HCT116 (cell line): Measurements from ENCODE around the gene C1QTNF12. TPM values are rescaled to one million over a fixed set of nuclear protein-coding genes. Genes with fewer than 3 reads are reported as not detected.
A peak's percentile ranks its signal among the peaks of the same experiment; 100 is the strongest.

Experiments used
- ATAC-seq: fragments of 200-7000 bp; cut with Tn5 transposase; 2 replicates; pipeline ENCODE4 v1.9.1; 2020; ENCODE audit warnings: mild to moderate bottlenecking, moderate library complexity
- BruUV-seq: library from RNA; stranded (reverse); fragments of 400-500 nt; replicated peaks from 2 replicates; lab custom pipeline; 2021; lab: Mats Ljungman, UMichigan
- CTCF ChIA-PET: fragments of 300-600 bp; sonication (Branson Sonifier 250); formaldehyde crosslinking; loops from one replicate; lab custom pipeline; 2021; ENCODE audit warnings: antibody characterized with exemption; lab: Charles Lee
- POLR2A ChIA-PET: fragments of 300-600, 350-600 bp; sonication (Branson Sonifier 250); formaldehyde crosslinking; loops from one replicate; lab custom pipeline; 2021; ENCODE audit warnings: antibody characterized with exemption; lab: Charles Lee
- RAD21 ChIA-PET, 2 experiments: fragments of 300-600 bp; sonication (Branson Sonifier 250); formaldehyde crosslinking; loops; one replicate each; lab custom pipeline; 2023; ENCODE audit warnings: low total read pairs in 2 of 2; ENCODE audit not compliant: uncharacterized antibody in 2 of 2, unreplicated experiment in 2 of 2, low non-redundant PET in 1 of 2; lab: Charles Lee
- DNase-seq: peaks from one replicate; pipeline ENCODE4 v3.0.0-alpha.2; 2010; ENCODE audit warnings: low read depth, low spot score
- H2AFZ ChIP-seq: fragments of 200-600 bp; shearing (Covaris generic), sonication (generic); 2 replicates; pipeline ENCODE4 v1.6.1; 2017; ENCODE audit warnings: low read depth, mixed run types, mixed read lengths, antibody characterized with exemption, low read length; ENCODE audit not compliant: poor library complexity, severe bottlenecking
- H3K27ac ChIP-seq: 2 replicates; pipeline ENCODE4 v1.5.1; 2012; ENCODE audit warnings: low read depth, low read length
- H3K27me3 ChIP-seq: fragments of 200-600 bp; sonication (generic); 2 replicates; pipeline ENCODE4 v1.6.1; 2016; ENCODE audit warnings: mixed run types, low read length, mixed read lengths; ENCODE audit not compliant: insufficient read depth
- H3K36me3 ChIP-seq, 2 experiments: fragments of 200-500 bp in 1 of 2; fragments of 200-600 bp in 1 of 2; sonication (Bioruptor generic) in 1 of 2; sonication (generic) in 1 of 2; 2 replicates each; pipeline versions ENCODE4 v1.5.1 to v1.6.1; 2014 to 2016; ENCODE audit warnings: low read length in 2 of 2, inconsistent platforms in 1 of 2, mixed read lengths in 1 of 2, mixed run types in 1 of 2; ENCODE audit not compliant: insufficient read depth in 2 of 2, control insufficient read depth in 1 of 2
- H3K4me1 ChIP-seq, 2 experiments: fragments of 200-600 bp in 1 of 2; sonication (generic) in 1 of 2; 2 replicates each; pipeline versions ENCODE4 v1.5.1 to v1.6.1; 2012 to 2017; ENCODE audit warnings: low read length in 2 of 2, inconsistent platforms in 1 of 2, mild to moderate bottlenecking in 1 of 2, mixed read lengths in 1 of 2, mixed run types in 1 of 2, moderate library complexity in 1 of 2; ENCODE audit not compliant: insufficient read depth in 2 of 2, control insufficient read depth in 1 of 2
- H3K4me2 ChIP-seq: fragments of 200-600 bp; sonication (generic); 2 replicates; pipeline ENCODE4 v1.6.1; 2017; ENCODE audit warnings: mixed run types, low read length, mixed read lengths
- H3K4me3 ChIP-seq, 2 experiments: fragments of 200-600 bp in 1 of 2; sonication (generic) in 1 of 2; replicated peaks in 1 of 2; 2 replicates each; pipeline ENCODE4 v1.5.1; 2011 to 2016; ENCODE audit warnings: low read length in 2 of 2, control low read depth in 1 of 2, low read depth in 1 of 2, mild to moderate bottlenecking in 1 of 2, mixed read lengths in 1 of 2, mixed run types in 1 of 2
- H3K79me2 ChIP-seq: fragments of 200-600 bp; sonication (generic); 2 replicates; pipeline ENCODE4 v1.6.1; 2017; ENCODE audit warnings: mild to moderate bottlenecking, mixed run types, low read length, moderate library complexity, mixed read lengths; ENCODE audit not compliant: insufficient read depth
- H3K9ac ChIP-seq: fragments of 200-600 bp; sonication (generic); 2 replicates; pipeline ENCODE4 v1.6.1; 2016; ENCODE audit warnings: low read length, mixed read lengths
- H3K9me2 ChIP-seq: fragments of 200-600 bp; sonication (generic), shearing (Covaris generic); 2 replicates; pipeline ENCODE4 v1.6.1; 2017; ENCODE audit warnings: mixed run types, mild to moderate bottlenecking, moderate library complexity; ENCODE audit not compliant: insufficient read depth
- H3K9me3 ChIP-seq, 2 experiments: fragments of 200-500 bp in 1 of 2; fragments of 200-600 bp in 1 of 2; sonication (Bioruptor generic) in 1 of 2; sonication (generic) in 1 of 2; 2 replicates each; pipeline ENCODE4 v1.6.1; 2014 to 2017; ENCODE audit warnings: low read length in 2 of 2, mixed read lengths in 2 of 2, inconsistent platforms in 1 of 2, low read depth in 1 of 2, mild to moderate bottlenecking in 1 of 2, mixed run types in 1 of 2, moderate library complexity in 1 of 2; ENCODE audit not compliant: control insufficient read depth in 1 of 2, insufficient read depth in 1 of 2
- H4K20me1 ChIP-seq: fragments of 200-600 bp; sonication (generic), shearing (Covaris generic); 2 replicates; pipeline ENCODE4 v1.6.1; 2017; ENCODE audit warnings: mixed run types, mild to moderate bottlenecking, moderate library complexity; ENCODE audit not compliant: insufficient read depth
- ATF3 ChIP-seq: IDR thresholded peaks from 2 replicates; pipeline ENCODE4 v1.6.1; 2012
- CEBPB ChIP-seq: IDR thresholded peaks from 2 replicates; pipeline ENCODE4 v1.6.1; 2012; ENCODE audit warnings: low read depth
- CTCF ChIP-seq, 3 experiments: fragments of 200-600 bp in 1 of 3; sonication (generic) in 1 of 3; IDR thresholded peaks in 2 of 3; conservative IDR thresholded peaks in 1 of 3; 2 replicates each; pipeline ENCODE4 v1.5.1; 2012 to 2017; ENCODE audit warnings: low read depth in 2 of 3, low read length in 2 of 3, antibody characterized with exemption in 1 of 3, borderline replicate concordance in 1 of 3, control low read depth in 1 of 3, mild to moderate bottlenecking in 1 of 3, mixed read lengths in 1 of 3, mixed run types in 1 of 3, moderate library complexity in 1 of 3; ENCODE audit not compliant: insufficient read depth in 1 of 3
- ELF1 ChIP-seq: IDR thresholded peaks from 2 replicates; pipeline ENCODE4 v1.6.1; 2012; ENCODE audit warnings: low read depth, borderline replicate concordance
- EZH2 ChIP-seq: fragments of 200-600 bp; sonication (generic); IDR thresholded peaks from 2 replicates; pipeline ENCODE4 v1.6.1; 2017; ENCODE audit warnings: antibody characterized with exemption, mixed run types
- FOSL1 ChIP-seq: IDR thresholded peaks from 2 replicates; pipeline ENCODE4 v1.6.1; 2012; ENCODE audit warnings: low read depth
- JUND ChIP-seq: IDR thresholded peaks from 2 replicates; pipeline ENCODE4 v1.6.1; 2012
- SIN3A ChIP-seq: IDR thresholded peaks from 2 replicates; pipeline ENCODE4 v1.6.1; 2012; ENCODE audit warnings: low read depth
- SRF ChIP-seq: IDR thresholded peaks from 2 replicates; pipeline ENCODE4 v1.6.1; 2012; ENCODE audit warnings: low read depth
- ZBTB33 ChIP-seq: IDR thresholded peaks from 2 replicates; pipeline ENCODE4 v1.6.1; 2011; ENCODE audit warnings: mild to moderate bottlenecking, low read length, moderate library complexity; ENCODE audit not compliant: insufficient replicate concordance; ENCODE audit errors: extremely low read depth
- ZNF274 ChIP-seq: fragments of 200-500 bp; sonication (Bioruptor generic); IDR thresholded peaks from 2 replicates; pipeline ENCODE4 v1.6.1; 2014; ENCODE audit warnings: mild to moderate bottlenecking, low read depth, low read length, inconsistent platforms
- intact Hi-C: fragments of 100-400 bp; cut with micrococcal nuclease; formaldehyde crosslinking; loops from 2 replicates; pipeline ENCODE4 v1.10.0; 2022
- total RNA-seq: library from RNA; stranded (reverse); gene quantifications from one replicate; pipeline ENCODE4 v1.2.1, GENCODE V29; 2021; ENCODE audit not compliant: unreplicated experiment

C1QTNF12 gene
- total RNA-seq, 1 experiment from 2014 or later, result 6.9 TPM

GRCh38 chr1:1225913-1226312 lies 20.6 kb downstream of the C1QTNF12 start:
- no peaks in the 10 kb centered on the region for H3K9me3 ChIP-seq
- no peak overlapping the region for H2AFZ ChIP-seq
- ATAC-seq (no peak), DNase-seq (no peak)
- ChIA-PET RAD21 (no interaction called here), CTCF (no interaction called here), POLR2A (no interaction called here)
- H3K79me2 ChIP-seq, result peaks cover 76% of the 10 kb centered on the region
- TF ChIP-seq ATF3 (no peak), FOSL1 (no peak), EZH2 (no peak), ZBTB33 (no peak), ELF1 (no peak), CTCF (IDR thresholded peaks at IDR 0.05 in 2 of 3, conservative IDR thresholded peaks at IDR 0.05 in 1 of 3; ENCODE audit: borderline replicate concordance in 1 of 3, insufficient read depth in 1 of 3, low read depth in 2 of 3, low read length in 2 of 3) (no peak), SIN3A (no peak), ZNF274 (no peak), CEBPB (no peak), JUND (no peak), SRF (no peak)
- H3K4me1 ChIP-seq, result peaks cover 3 to 11% of the 10 kb centered on the region in 2 experiments; a peak in 1 of 4 replicates
- H3K27ac ChIP-seq, result peak overlapping the region; percentile 18; the same call in 1 of the 2 replicates
- no peak overlapping the region for H3K9ac ChIP-seq
- H3K36me3 ChIP-seq, result peaks cover 25 to 30% of the 10 kb centered on the region in 2 experiments
- intact Hi-C loops, result no loop called here
- no peaks in the 10 kb centered on the region for H3K27me3 ChIP-seq
- no peaks in the 10 kb centered on the region for H4K20me1 ChIP-seq
- no peak overlapping the region for H3K4me2 ChIP-seq
- BruUV-seq, result no TSS peak
- H3K9me2 ChIP-seq, result no peaks in the 10 kb centered on the region
- H3K4me3 ChIP-seq, result no peak overlapping the region
